ENCODE data around the gene CSNK1D.
A peak's percentile ranks its signal among the peaks of the same experiment; 100 is the strongest.
"Not testable (repeated sequence)": the region's sequence is repeated elsewhere in the genome, so short reads cannot be mapped to it uniquely, and the experiment has no call there.

CSNK1D gene

GRCh38 chr17:82214012-82214628, 59.4 kb downstream of the CSNK1D start:
- DNase-seq (ENCODE audit: low spot score): no peak

- peak; percentile 66 for DNase-seq (ENCODE audit: low spot score)
Observed at GRCh38 chr17:82213251-82214011, 60.1 kb downstream of the CSNK1D start.

GRCh38 chr17:82212331-82213250, 60.9 kb downstream of the CSNK1D start, which contains the start of gene CCDC57:
Gene CCDC57, minus strand, starts transcription at chr17:82212842. Its CDS starts 10,898 bp downstream, at chr17:82201944.
- peak; percentile 79 for DNase-seq (ENCODE audit: low spot score)

GRCh38 chr17:82210655-82211054, 62.8 kb downstream of the CSNK1D start:
- not testable (repeated sequence) for DNase-seq (ENCODE audit: low spot score)

GRCh38 chr17:82205720-82206508, 67.6 kb downstream of the CSNK1D start:
- DNase-seq (ENCODE audit: low spot score): peak; percentile 79

- no peak for DNase-seq (ENCODE audit: low spot score)
Observed at GRCh38 chr17:82204831-82205719, 68.4 kb downstream of the CSNK1D start.

- DNase-seq (ENCODE audit: low spot score): no peak
Observed at GRCh38 chr17:82203920-82204319, 69.6 kb downstream of the CSNK1D start.

GRCh38 chr17:82202981-82203380, 70.5 kb downstream of the CSNK1D start:
- no peak for DNase-seq (ENCODE audit: low spot score)

GRCh38 chr17:82201498-82201910, 72.0 kb downstream of the CSNK1D start:
- no peak for DNase-seq (ENCODE audit: low spot score)

- DNase-seq (ENCODE audit: low spot score): no peak
Observed at GRCh38 chr17:82200743-82201497, 72.6 kb downstream of the CSNK1D start.

- no peak for DNase-seq (ENCODE audit: low spot score)
Observed at GRCh38 chr17:82200135-82200534, 73.4 kb downstream of the CSNK1D start.

GRCh38 chr17:82199496-82199895, 74.0 kb downstream of the CSNK1D start:
- DNase-seq (ENCODE audit: low spot score): no peak

GRCh38 chr17:82198092-82198491, 75.4 kb downstream of the CSNK1D start:
- no peak for DNase-seq (ENCODE audit: low spot score)

GRCh38 chr17:82195675-82196672, 77.5 kb downstream of the CSNK1D start:
- no peak for DNase-seq (ENCODE audit: low spot score)

- DNase-seq (ENCODE audit: low spot score): no peak
Observed at GRCh38 chr17:82194765-82195164, 78.7 kb downstream of the CSNK1D start.

- DNase-seq (ENCODE audit: low spot score): no peak
Observed at GRCh38 chr17:82193520-82194220, 79.8 kb downstream of the CSNK1D start.

- not testable (repeated sequence) for DNase-seq (ENCODE audit: low spot score)
Observed at GRCh38 chr17:82193050-82193449, 80.5 kb downstream of the CSNK1D start.

All from COLO829 (cell line).